Adrenal gland (tissue), 12 donors: ENCODE results near the gene CPNE4. TPM values are rescaled to one million over a fixed set of nuclear protein-coding genes. Genes with fewer than 3 reads are reported as not detected.

Experiments
- DNase-seq, 7 donors: peaks; one replicate each; pipeline ENCODE4 v3.0.0-alpha.2; 2019 to 2020
- H3K27ac ChIP-seq, 5 donors: fragments of 200-600 bp; sonication (generic) in 4 of 5; 1 replicate in 3 of 5; 2 replicates in 2 of 5; pipeline versions ENCODE4 v1.5.1 to v1.8.0; 2016 to 2020; ENCODE audit warnings: mild to moderate bottlenecking in 1 of 5
- H3K27me3 ChIP-seq: fragments of 200-600 bp; 2 replicates; pipeline ENCODE4 v1.8.0; 2021
- H3K36me3 ChIP-seq, 2 donors: fragments of 200-600 bp; replicated peaks in 1 of 2; 1 replicate in 1 of 2; 2 replicates in 1 of 2; pipeline versions ENCODE4 v1.5.1 to v1.8.0; 2018 to 2022
- H3K4me1 ChIP-seq, 2 donors: fragments of 200-600 bp; replicated peaks in 1 of 2; 1 replicate in 1 of 2; 2 replicates in 1 of 2; pipeline versions ENCODE4 v1.5.1 to v1.8.0; 2018 to 2021
- H3K4me3 ChIP-seq, 4 donors: fragments of 200-600 bp; sonication (generic) in 3 of 4; one replicate each; pipeline ENCODE4 v1.5.1; 2016 to 2018
- H3K9me3 ChIP-seq, 3 donors: fragments of 200-600 bp; sonication (generic) in 1 of 3; replicated peaks in 1 of 3; 1 replicate in 2 of 3; 2 replicates in 1 of 3; pipeline versions ENCODE4 v1.5.1 to v1.8.0; 2016 to 2021
- CTCF ChIP-seq, 6 experiments: fragments of 450-650 bp in 4 of 6; fragments of 200-600 bp in 2 of 6; sonication (generic) in 1 of 6; IDR thresholded peaks; 1 replicate in 5 of 6; 2 replicates in 1 of 6; pipeline versions ENCODE4 v1.5.1 to v1.8.0; 2016 to 2021; ENCODE audit warnings: antibody characterized with exemption in 6 of 6, mild to moderate bottlenecking in 2 of 6, moderate library complexity in 1 of 6
- POLR2A ChIP-seq, 2 donors: fragments of 450-650 bp; IDR thresholded peaks; one replicate each; pipeline ENCODE4 v1.6.1; 2017; ENCODE audit warnings: antibody characterized with exemption in 2 of 2, mild to moderate bottlenecking in 2 of 2, moderate library complexity in 1 of 2
- WGBS, 4 donors: extraction: QIAGEN DNeasy Blood & Tissue Kit in 2 of 4; methylation state at CpG; one replicate each; pipeline versions ENCODE4 v1.1.5 to v1.1.7; 2013 to 2017; 5-methylcytosine and 5-hydroxymethylcytosine counted together
- intact Hi-C, 2 donors: fragments of 100-400 bp; cut with DNase I; formaldehyde crosslinking; loops; one replicate each; pipeline versions ENCODE4 v1.14.1 to v1.15.0; 2022 to 2023
- polyA plus RNA-seq, 3 donors: library from polyadenylated mRNA; stranded (reverse); fragments of 200-250 nt in 2 of 3; fragments of 350-450 nt in 1 of 3; fragmentation: Illumina TruSeq in 1 of 3; extraction: RNeasy Lipid Tissue Mini Kit (QIAGEN cat#74804) in 1 of 3; gene quantifications; one replicate each; pipeline ENCODE4 v1.2.3, GENCODE V29; 2013 to 2014
- total RNA-seq, 9 donors: library from RNA; depleted of rRNA in 4 of 9; stranded (reverse); fragments of >200 nt in 4 of 9; fragments of 120-200 nt in 1 of 9; fragmentation: NEBNext Ultra II Directional in 1 of 9; extraction: Animal tissue kit (Norgen Biotek cat#: 25700) in 1 of 9; gene quantifications; one replicate each; pipeline versions ENCODE4 v1.1.0 to v1.2.4, GENCODE V29; 2013 to 2023
- donor health status: healthy with polysubstance abuse.
- donor health status: Bipolar disorder and iron deficiency.
- donor health status: DM: yes; HTN: yes; CAD: no.
- donor health status: DM: no; HTN: no; CAD: no.
- donor health status: DM: no; HTN: no; CAD: no.
- donor health status: DM: yes; HTN: yes; CAD: no.

CPNE4 gene
- total and polyA plus RNA-seq, 12 donors, result 0.11 to 7.5 (median 0.59) TPM

DNA sequence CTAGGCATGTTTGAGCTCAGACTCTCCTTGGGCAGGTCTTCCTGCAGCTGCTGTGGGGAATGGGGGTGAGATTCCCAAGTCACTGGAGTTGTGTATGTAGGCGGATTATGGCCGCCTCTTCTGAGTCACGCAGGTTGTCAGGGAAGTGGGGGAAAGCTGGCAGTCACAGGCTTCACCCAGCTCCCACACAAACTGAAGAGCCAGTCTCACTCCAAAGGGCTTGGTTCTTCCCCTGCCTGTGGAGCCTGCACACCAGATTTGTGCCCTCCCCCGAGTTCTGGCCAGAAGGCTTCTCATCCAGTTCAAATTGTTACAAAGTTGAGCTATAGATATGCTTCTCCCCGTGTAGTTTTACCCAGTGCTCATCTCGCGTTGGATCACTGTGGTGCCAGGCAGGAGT, 53.5 kb downstream of the CPNE4 start:
- Histone ChIP-seq H3K4me1 (no peaks in the 10 kb centered on the region), H3K36me3 (no peaks in the 10 kb centered on the region), H3K4me3 (no peak overlapping the region), H3K27me3 (no peaks in the 10 kb centered on the region), H3K9me3 (no peaks in the 10 kb centered on the region), H3K27ac (no peak overlapping the region)
- intact Hi-C loops, result no loop called here
- WGBS, 4 donors, result 75 to 83% (median 78%) methylated on average over 4 to 7 of the region's 7 CpGs
- TF ChIP-seq POLR2A (IDR thresholded peaks at IDR 0.05) (no peak), CTCF (IDR thresholded peaks at IDR 0.05) (no peak)
- DNase-seq, result no peak

DNA sequence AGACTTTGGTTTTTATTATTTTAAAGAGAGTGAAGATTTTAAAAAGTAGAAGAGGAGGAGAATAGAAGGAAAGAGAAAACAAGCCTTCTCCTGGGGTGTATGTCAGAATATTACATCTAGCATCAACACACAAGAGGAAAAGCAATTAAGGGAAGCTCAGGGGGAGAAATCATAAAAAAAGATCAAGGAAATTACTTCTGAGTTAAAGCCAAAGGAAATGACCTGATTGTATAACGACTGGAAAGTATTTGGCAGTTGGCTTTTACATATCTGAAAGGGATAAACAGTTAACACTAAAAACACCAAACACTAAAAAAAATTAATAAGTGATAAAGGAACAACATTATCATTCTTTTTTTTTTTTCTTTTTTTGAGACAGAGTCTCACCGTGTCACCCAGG, 58.4 kb downstream of the CPNE4 start:
- no peak overlapping the region for H3K4me3 ChIP-seq
- no peaks in the 10 kb centered on the region for H3K9me3 ChIP-seq
- no peaks in the 10 kb centered on the region for H3K4me1 ChIP-seq
- H3K36me3 ChIP-seq, result no peaks in the 10 kb centered on the region
- TF ChIP-seq CTCF (IDR thresholded peaks at IDR 0.05) (no peak), POLR2A (IDR thresholded peaks at IDR 0.05) (no peak)
- no peak for DNase-seq
- intact Hi-C loops, result no loop called here
- H3K27me3 ChIP-seq, result no peaks in the 10 kb centered on the region
- H3K27ac ChIP-seq, result no peak overlapping the region
- WGBS, 4 donors, result 23 to 39% (median 32%) methylated on average over 2 of the region's 2 CpGs

DNA sequence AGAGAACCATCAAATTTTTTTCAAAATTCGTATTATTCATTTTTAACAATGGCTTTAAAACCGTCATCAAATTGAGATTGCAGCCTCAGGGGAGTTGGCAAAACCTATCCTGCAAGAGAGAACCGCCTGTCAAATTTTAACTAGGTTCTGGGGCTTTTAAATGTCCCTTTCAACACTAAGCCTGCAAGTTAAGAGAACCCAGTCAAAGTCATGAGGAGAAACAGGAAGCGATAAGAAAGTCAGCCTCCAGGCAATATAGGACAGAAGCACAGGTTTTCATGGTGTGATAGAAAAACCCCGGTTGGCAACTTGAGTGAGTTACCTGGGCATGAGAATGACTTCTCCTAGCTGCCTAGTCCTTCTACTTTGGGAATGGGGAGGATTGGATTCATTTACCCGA, 59.8 kb downstream of the CPNE4 start:
- TF ChIP-seq POLR2A (IDR thresholded peaks at IDR 0.05) (no peak), CTCF (IDR thresholded peaks at IDR 0.05) (no peak)
- WGBS, 4 donors, result 68 to 81% (median 73%) methylated on average over 6 of the region's 6 CpGs
- no peaks in the 10 kb centered on the region for H3K27me3 ChIP-seq
- H3K9me3 ChIP-seq, result no peaks in the 10 kb centered on the region
- no peak for DNase-seq
- H3K4me3 ChIP-seq, result no peak overlapping the region
- intact Hi-C loops, result no loop called here
- no peaks in the 10 kb centered on the region for H3K36me3 ChIP-seq
- no peak overlapping the region for H3K27ac ChIP-seq
- no peaks in the 10 kb centered on the region for H3K4me1 ChIP-seq

DNA sequence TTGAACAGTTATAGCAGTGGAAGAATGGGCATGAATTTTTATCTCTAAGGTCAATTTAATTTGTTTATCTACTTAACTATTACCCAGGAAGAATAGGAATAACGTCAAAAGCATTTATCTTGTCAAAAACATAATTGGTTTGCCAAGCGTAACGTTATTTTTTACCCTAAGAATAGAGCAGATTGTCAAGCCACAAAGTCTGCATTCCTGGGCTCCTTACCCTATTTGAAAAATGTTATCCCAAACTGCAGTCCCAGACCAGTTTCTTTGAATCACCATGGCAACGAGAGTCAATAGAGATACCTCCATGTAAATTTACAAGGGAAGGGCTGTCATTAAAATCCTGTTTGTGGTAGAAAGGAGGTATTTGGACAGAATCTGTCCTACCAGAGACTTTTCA, 61.1 kb downstream of the CPNE4 start:
- Histone ChIP-seq H3K27me3 (no peaks in the 10 kb centered on the region), H3K9me3 (no peaks in the 10 kb centered on the region), H3K27ac (no peak overlapping the region), H3K4me3 (no peak overlapping the region), H3K36me3 (no peaks in the 10 kb centered on the region), H3K4me1 (no peaks in the 10 kb centered on the region)
- intact Hi-C loops, result no loop called here
- DNase-seq, result no peak
- WGBS, 4 donors, result 30 to 37% (median 31%) methylated on average over 4 of the region's 4 CpGs
- TF ChIP-seq CTCF (IDR thresholded peaks at IDR 0.05) (no peak), POLR2A (IDR thresholded peaks at IDR 0.05) (no peak)
